ENCODE measurements around the gene ANKRD60.

Gene ANKRD60

DNA sequence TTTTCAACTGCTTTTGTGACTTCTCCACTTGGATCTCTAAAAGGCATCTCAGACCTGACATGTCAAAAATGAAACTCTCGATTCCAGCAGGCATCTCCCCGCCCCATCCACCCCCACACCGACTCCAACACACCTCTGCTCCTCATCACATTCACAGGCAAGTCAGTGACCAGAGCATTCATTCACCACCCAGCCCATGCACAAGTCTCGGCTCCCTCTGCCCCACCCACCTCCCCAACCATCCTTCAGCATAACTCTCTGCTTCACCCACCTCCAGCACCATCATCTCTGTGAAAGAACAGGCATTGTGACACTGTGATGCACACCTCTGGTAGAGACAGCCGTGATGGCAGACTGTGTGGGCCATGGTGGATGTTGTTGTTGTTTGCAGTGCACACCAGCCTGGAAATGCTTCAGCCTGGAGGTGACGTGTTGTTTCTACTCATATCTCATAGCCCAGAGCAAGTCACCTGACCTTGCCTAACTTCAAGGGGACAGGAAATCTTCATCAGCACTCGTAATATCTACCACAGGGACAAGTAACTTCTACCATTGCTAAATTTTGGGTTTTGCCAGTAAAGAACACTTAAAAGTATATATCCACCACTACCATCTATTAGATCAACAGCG is 56.5 kb downstream of the ANKRD60 start:
- Histone ChIP-seq H3K27ac (no peak overlapping the region), H3K4me3 (no peak overlapping the region)

DNA sequence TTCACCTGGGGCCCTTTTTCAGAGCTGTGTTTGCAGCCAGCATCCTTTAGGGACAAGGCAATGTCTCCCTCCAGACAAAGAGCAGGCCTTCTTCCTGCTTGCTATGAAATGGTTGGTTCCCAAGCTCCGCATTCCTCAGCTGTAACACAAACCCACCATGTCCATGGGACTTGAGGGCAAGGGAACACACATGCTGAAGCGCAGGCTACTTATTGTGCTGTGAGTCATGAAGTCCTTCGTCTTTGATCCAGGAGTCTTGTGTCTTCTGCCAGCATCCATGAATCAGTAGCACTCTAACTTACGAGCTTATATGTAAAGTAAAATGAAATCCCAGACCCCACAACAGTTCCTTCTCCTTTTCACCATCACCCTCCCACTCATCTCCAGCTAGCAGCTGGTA is 59.0 kb downstream of the ANKRD60 start:
- H3K27ac ChIP-seq, result peak overlapping the region in 5 of 21 experiments; percentile 4 to 64 (median 46)

DNA sequence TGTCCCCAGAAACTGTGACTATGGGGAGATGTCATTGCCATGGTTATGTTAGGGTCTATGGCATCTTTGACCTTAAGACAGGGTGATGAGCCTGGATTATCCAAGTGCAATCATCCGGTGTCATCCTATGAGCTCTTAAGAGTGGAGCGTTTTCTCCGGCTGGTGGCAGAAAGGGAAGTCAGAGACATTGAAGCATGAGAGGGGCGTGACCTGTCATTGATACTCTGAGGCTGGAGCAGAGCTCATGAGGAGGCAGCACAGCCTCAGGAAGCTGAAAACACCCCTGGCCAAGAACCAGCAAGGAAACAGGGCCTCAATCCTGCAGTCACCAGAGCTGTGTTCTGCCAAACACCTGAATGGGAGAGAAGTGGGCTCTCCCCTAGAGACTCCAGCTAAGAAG is 59.6 kb downstream of the ANKRD60 start:
- Histone ChIP-seq H3K4me3 (no peak overlapping the region), H3K27ac (peak overlapping the region in 5 of 21 experiments; percentile 4 to 64 (median 46))

More for the DNA sequence above, 59.0 kb downstream of the ANKRD60 start:
- no peak overlapping the region for H3K4me3 ChIP-seq

DNA sequence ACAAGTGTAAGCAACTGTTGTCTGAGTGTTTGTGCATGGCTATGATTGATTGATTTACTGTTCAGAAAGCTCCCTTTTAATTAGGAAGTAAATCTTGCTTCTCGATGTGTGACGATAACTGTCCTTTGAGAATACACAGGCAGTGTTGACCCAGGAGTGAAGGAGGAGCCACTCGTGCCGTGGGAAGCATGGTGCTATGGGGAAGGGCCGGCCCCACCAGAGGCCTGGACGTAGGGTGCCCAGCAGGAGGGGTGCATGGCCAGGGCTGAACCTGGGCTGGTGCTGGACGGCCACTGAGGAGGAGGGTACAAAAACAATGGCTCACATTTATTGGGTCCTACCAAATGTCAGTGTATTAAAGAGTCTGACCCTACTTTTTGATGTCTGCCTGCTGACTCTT is 60.7 kb downstream of the ANKRD60 start:
- H3K4me3 ChIP-seq, result no peak overlapping the region
- no peak overlapping the region for H3K27ac ChIP-seq
